ENCODE measurements around the gene GPR152. TPM values are rescaled to one million over a fixed set of nuclear protein-coding genes. Genes with fewer than 3 reads are reported as not detected.

The GPR152 gene
- total RNA-seq, 4 donors from 2014 or later, result 0.34 TPM; not detected in 3

DNA sequence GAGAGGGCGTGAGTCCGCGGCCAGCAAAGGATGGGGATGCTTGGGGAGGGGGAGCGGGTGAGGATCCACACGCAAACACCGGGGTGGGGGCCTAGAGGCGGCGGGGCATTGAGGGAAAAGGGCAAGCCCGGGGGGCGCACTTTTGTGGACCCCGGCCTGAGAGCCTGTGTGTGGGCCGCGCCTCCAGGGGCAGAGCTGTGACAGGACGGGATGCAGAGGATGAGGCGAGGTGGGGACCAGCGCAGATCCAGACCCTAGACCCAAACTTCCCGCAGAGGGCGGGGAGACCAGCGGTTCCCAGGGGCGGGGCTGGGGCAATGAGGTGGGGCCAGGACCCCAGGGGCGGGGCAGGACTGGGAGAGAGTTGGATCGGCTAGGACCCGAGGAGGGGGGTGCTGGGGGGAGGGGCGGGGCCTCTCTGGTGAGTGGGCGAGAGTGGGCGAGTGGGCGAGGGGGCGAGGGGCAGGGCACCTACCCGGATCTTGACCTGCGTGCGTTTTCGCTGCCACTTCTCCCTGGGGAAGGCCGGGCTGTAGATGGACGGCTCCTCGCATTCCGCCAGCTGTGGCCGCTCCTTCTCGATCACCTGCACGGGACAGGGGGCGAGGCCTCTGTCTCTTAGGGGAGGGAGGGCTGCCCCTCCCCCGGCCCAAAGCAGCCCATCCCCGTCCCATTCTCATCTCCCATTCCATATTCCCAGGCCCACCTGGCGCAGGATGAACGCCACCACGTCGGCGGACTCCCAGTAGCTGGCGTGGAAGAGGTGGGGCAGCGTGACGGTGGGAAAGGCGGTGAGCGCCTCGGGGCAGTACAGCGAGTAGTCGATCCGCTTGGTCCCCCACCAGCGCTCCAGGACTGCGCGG, 42.1 kb upstream of the GPR152 start:
- TF ChIP-seq EP300 (IDR thresholded peaks at IDR 0.05) (no peak), POLR2AphosphoS5 (IDR thresholded peaks at IDR 0.05) (no peak), POLR2A (IDR thresholded peaks at IDR 0.05) (no peak), CTCF (IDR thresholded peaks at IDR 0.05) (no peak)
- no peak for DNase-seq (ENCODE audit: low spot score in 2 of 2)
- no peak overlapping the region for H3K4me3 ChIP-seq
- no peak overlapping the region for H3K27ac ChIP-seq
- H3K4me1 ChIP-seq, result no peaks in the 10 kb centered on the region
- no peaks in the 10 kb centered on the region for H3K27me3 ChIP-seq
- H3K9me3 ChIP-seq, result no peaks in the 10 kb centered on the region
- WGBS, result 93% methylated on average over 49 of the region's 59 CpGs
- H3K36me3 ChIP-seq, result peaks cover 84% of the 10 kb centered on the region

DNA sequence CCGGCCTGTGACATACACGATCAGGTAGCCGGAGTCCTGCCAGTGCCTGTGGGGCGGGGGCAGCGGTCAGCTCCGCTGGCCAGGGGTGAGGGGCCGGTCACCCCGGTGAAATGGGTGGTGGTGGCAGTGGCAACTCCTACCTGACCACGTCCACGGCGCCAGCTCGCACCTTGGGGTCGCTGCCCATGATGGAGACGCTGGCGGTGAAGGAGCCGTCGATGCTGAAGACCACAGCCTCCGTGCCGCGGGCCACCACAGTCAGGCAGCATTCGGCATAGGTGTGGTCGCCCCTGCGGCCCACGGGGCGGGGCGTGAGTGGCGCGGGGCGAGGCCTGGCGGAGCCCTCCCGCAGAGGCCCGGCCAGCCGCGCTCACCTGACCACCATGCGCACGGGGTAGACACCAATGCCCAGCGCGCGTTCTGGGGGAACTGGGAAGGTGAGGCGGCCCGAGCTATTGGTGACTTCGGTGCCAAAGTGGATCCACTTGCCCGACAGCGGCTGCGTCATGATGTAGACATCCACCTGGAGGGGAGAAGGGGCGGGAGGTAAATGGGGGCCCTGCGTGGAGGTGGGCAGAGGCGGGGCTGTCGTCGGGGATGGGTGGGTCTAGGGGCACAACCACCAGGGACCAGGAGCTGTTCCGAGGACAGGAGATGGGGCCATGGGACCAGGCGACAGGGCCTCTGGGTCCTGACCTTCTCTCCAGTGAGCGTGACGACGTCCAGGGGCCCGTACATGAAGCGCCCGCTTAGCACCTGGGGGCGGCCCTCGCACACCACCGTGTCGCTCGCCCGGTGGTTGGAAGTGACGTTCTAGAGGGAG, 41.2 kb upstream of the GPR152 start:
- peak in 1 of 2 donors; percentile 78 for DNase-seq (ENCODE audit: low spot score in 2 of 2)
- H3K27me3 ChIP-seq, result no peaks in the 10 kb centered on the region
- 96% methylated on average over 62 of the region's 65 CpGs for WGBS
- H3K4me3 ChIP-seq, result no peak overlapping the region
- H3K36me3 ChIP-seq, result peaks cover 91% of the 10 kb centered on the region
- TF ChIP-seq CTCF (IDR thresholded peaks at IDR 0.05), result no peak
- TF ChIP-seq POLR2A (IDR thresholded peaks at IDR 0.05), result no peak
- no peak for TF ChIP-seq POLR2AphosphoS5 (IDR thresholded peaks at IDR 0.05)
- TF ChIP-seq EP300 (IDR thresholded peaks at IDR 0.05), result no peak
- H3K27ac ChIP-seq, result no peak overlapping the region
- no peaks in the 10 kb centered on the region for H3K4me1 ChIP-seq
- no peaks in the 10 kb centered on the region for H3K9me3 ChIP-seq

GRCh38 chr11:67492801-67493547, 40.4 kb upstream of the GPR152 start:
- no peaks in the 10 kb centered on the region for H3K4me1 ChIP-seq
- H3K9me3 ChIP-seq, result no peaks in the 10 kb centered on the region
- H3K4me3 ChIP-seq, result no peak overlapping the region
- H3K27me3 ChIP-seq, result no peaks in the 10 kb centered on the region
- peaks cover 84% of the 10 kb centered on the region for H3K36me3 ChIP-seq
- no peak overlapping the region for H3K27ac ChIP-seq
- TF ChIP-seq EP300 (IDR thresholded peaks at IDR 0.05), result no peak
- peak in 1 of 2 donors; percentile 74 for DNase-seq (ENCODE audit: low spot score in 2 of 2)
- WGBS, result 84% methylated on average over 35 of the region's 46 CpGs

GRCh38 chr11:67492069-67492727, 39.7 kb upstream of the GPR152 start:
- WGBS, result 93% methylated on average over 6 of the region's 19 CpGs

More at GRCh38 chr11:67492069-67492727, 39.7 kb upstream of the GPR152 start:
- no peak overlapping the region for H3K4me3 ChIP-seq
- TF ChIP-seq CTCF (IDR thresholded peaks at IDR 0.05) (no peak), EP300 (IDR thresholded peaks at IDR 0.05) (no peak), POLR2A (IDR thresholded peaks at IDR 0.05) (no peak), POLR2AphosphoS5 (IDR thresholded peaks at IDR 0.05) (no peak)
- H3K9me3 ChIP-seq, result no peaks in the 10 kb centered on the region
- H3K27ac ChIP-seq, result no peak overlapping the region
- no peaks in the 10 kb centered on the region for H3K4me1 ChIP-seq
- peaks cover 84% of the 10 kb centered on the region for H3K36me3 ChIP-seq
- peak in 1 of 2 donors; percentile 74 for DNase-seq (ENCODE audit: low spot score in 2 of 2)
- H3K27me3 ChIP-seq, result no peaks in the 10 kb centered on the region

Data from suprapubic skin (tissue), 4 donors.